Muscle layer of duodenum (tissue), 2 donors: ENCODE data around the gene BHLHA9.

Experiments
- H3K27ac ChIP-seq: one replicate; pipeline ENCODE4 v1.7.0; 2013; ENCODE audit warnings: mild to moderate bottlenecking, low read length
- H3K27me3 ChIP-seq: one replicate; pipeline ENCODE4 v1.7.0; 2013; ENCODE audit warnings: low read depth, mild to moderate bottlenecking, control low read depth, low read length
- H3K36me3 ChIP-seq, 2 donors: one replicate each; pipeline ENCODE4 v1.7.0; 2013; ENCODE audit warnings: low read length in 2 of 2, control low read depth in 1 of 2, mild to moderate bottlenecking in 1 of 2; ENCODE audit not compliant: insufficient read depth in 2 of 2, control insufficient read depth in 1 of 2
- H3K4me1 ChIP-seq, 2 donors: one replicate each; pipeline ENCODE4 v1.7.0; 2013; ENCODE audit warnings: low read length in 2 of 2, mild to moderate bottlenecking in 2 of 2, control low read depth in 1 of 2, moderate library complexity in 1 of 2; ENCODE audit not compliant: insufficient read depth in 2 of 2, control insufficient read depth in 1 of 2
- H3K4me3 ChIP-seq, 2 donors: one replicate each; pipeline ENCODE4 v1.7.0; 2013; ENCODE audit warnings: low read length in 2 of 2, low read depth in 1 of 2, mild to moderate bottlenecking in 1 of 2
- H3K9me3 ChIP-seq, 2 donors: one replicate each; pipeline ENCODE4 v1.7.0; 2013; ENCODE audit warnings: low read length in 2 of 2, control low read depth in 1 of 2, mild to moderate bottlenecking in 1 of 2; ENCODE audit not compliant: control insufficient read depth in 1 of 2
- donor health status: healthy.

BHLHA9 gene

GRCh38 chr17:1270210-1271029 lies at the start of gene BHLHA9:
BHLHA9 (plus strand) TSS chr17:1270444; CDS start chr17:1270564, 120 bp downstream.
- Histone ChIP-seq H3K4me3 (no peak within 1 kb of the TSS), H3K27me3 (peaks cover 16% of the 10 kb centered on the region), H3K27ac (no peak within 1 kb of the TSS), H3K36me3 (no peaks in the 10 kb centered on the region), H3K4me1 (peaks cover 0 to 11% of the 10 kb centered on the region in 2 donors), H3K9me3 (no peaks in the 10 kb centered on the region)

GRCh38 chr17:1221209-1221608 lies 49.0 kb upstream of the BHLHA9 start:
- no peaks in the 10 kb centered on the region for H3K36me3 ChIP-seq
- no peak overlapping the region for H3K27ac ChIP-seq
- no peaks in the 10 kb centered on the region for H3K9me3 ChIP-seq
- no peak overlapping the region for H3K4me3 ChIP-seq
- H3K4me1 ChIP-seq = no peaks in the 10 kb centered on the region
- H3K27me3 ChIP-seq = no peaks in the 10 kb centered on the region

- H3K27ac ChIP-seq = no peak overlapping the region
- H3K27me3 ChIP-seq = no peaks in the 10 kb centered on the region
- no peaks in the 10 kb centered on the region for H3K4me1 ChIP-seq
- H3K36me3 ChIP-seq = no peaks in the 10 kb centered on the region
- H3K4me3 ChIP-seq = no peak overlapping the region
- no peaks in the 10 kb centered on the region for H3K9me3 ChIP-seq
Observed at GRCh38 chr17:1222321-1222720, 47.9 kb upstream of the BHLHA9 start.

- H3K4me3 ChIP-seq = no peak overlapping the region
- H3K27ac ChIP-seq = no peak overlapping the region
- no peaks in the 10 kb centered on the region for H3K4me1 ChIP-seq
- H3K36me3 ChIP-seq = no peaks in the 10 kb centered on the region
- no peaks in the 10 kb centered on the region for H3K27me3 ChIP-seq
- no peaks in the 10 kb centered on the region for H3K9me3 ChIP-seq
Observed at GRCh38 chr17:1223662-1224061, 46.6 kb upstream of the BHLHA9 start.

- Histone ChIP-seq H3K27ac (no peak overlapping the region), H3K36me3 (no peaks in the 10 kb centered on the region), H3K9me3 (no peaks in the 10 kb centered on the region), H3K4me1 (peaks cover 0 to 3% of the 10 kb centered on the region in 2 donors), H3K4me3 (no peak overlapping the region), H3K27me3 (no peaks in the 10 kb centered on the region)
Observed at GRCh38 chr17:1224330-1224729, 45.9 kb upstream of the BHLHA9 start.

- Histone ChIP-seq H3K27me3 (peaks cover under 1% of the 10 kb centered on the region), H3K9me3 (no peaks in the 10 kb centered on the region)
Observed at GRCh38 chr17:1226308-1226707, 43.9 kb upstream of the BHLHA9 start.

GRCh38 chr17:1227365-1227764 lies 42.9 kb upstream of the BHLHA9 start:
- no peaks in the 10 kb centered on the region for H3K36me3 ChIP-seq
- H3K4me3 ChIP-seq = peak overlapping the region; percentile 53 to 68
- no peak overlapping the region for H3K27ac ChIP-seq
- peaks cover 0 to 9% of the 10 kb centered on the region in 2 donors for H3K4me1 ChIP-seq
- no peaks in the 10 kb centered on the region for H3K9me3 ChIP-seq
- peaks cover 6% of the 10 kb centered on the region for H3K27me3 ChIP-seq

More at GRCh38 chr17:1226308-1226707, 43.9 kb upstream of the BHLHA9 start:
- Histone ChIP-seq H3K36me3 (no peaks in the 10 kb centered on the region), H3K27ac (no peak overlapping the region), H3K4me3 (no peak overlapping the region), H3K4me1 (peaks cover 0 to 9% of the 10 kb centered on the region in 2 donors)

GRCh38 chr17:1227917-1228780 lies 42.1 kb upstream of the BHLHA9 start:
- H3K27me3 ChIP-seq = peaks cover 10% of the 10 kb centered on the region
- no peak overlapping the region for H3K27ac ChIP-seq

GRCh38 chr17:1228781-1229348 lies 41.4 kb upstream of the BHLHA9 start:
- Histone ChIP-seq H3K4me3 (peak overlapping the region in 1 of 2 donors; percentile 68), H3K4me1 (peaks cover 0 to 9% of the 10 kb centered on the region in 2 donors), H3K27me3 (peaks cover 10% of the 10 kb centered on the region), H3K27ac (no peak overlapping the region), H3K36me3 (no peaks in the 10 kb centered on the region), H3K9me3 (no peaks in the 10 kb centered on the region)

More at GRCh38 chr17:1227917-1228780, 42.1 kb upstream of the BHLHA9 start:
- Histone ChIP-seq H3K36me3 (no peaks in the 10 kb centered on the region), H3K4me3 (peak overlapping the region; percentile 53 to 68), H3K9me3 (no peaks in the 10 kb centered on the region), H3K4me1 (peaks cover 0 to 9% of the 10 kb centered on the region in 2 donors)

- H3K27ac ChIP-seq = no peak overlapping the region
- H3K4me3 ChIP-seq = peak overlapping the region in 1 of 2 donors; percentile 68
- no peaks in the 10 kb centered on the region for H3K9me3 ChIP-seq
- no peaks in the 10 kb centered on the region for H3K36me3 ChIP-seq
- peaks cover 10% of the 10 kb centered on the region for H3K27me3 ChIP-seq
- H3K4me1 ChIP-seq = peaks cover 0 to 9% of the 10 kb centered on the region in 2 donors
Observed at GRCh38 chr17:1229349-1229899, 40.8 kb upstream of the BHLHA9 start.
